Adrenal gland (tissue), 12 donors: ENCODE results near the gene TMEM72. TPM values are rescaled to one million over a fixed set of nuclear protein-coding genes. Genes with fewer than 3 reads are reported as not detected.

Experiments
- DNase-seq, 7 donors: peaks; one replicate each; pipeline ENCODE4 v3.0.0-alpha.2; 2019 to 2020
- H3K27ac ChIP-seq, 5 donors: fragments of 200-600 bp; sonication (generic) in 4 of 5; 1 replicate in 3 of 5; 2 replicates in 2 of 5; pipeline versions ENCODE4 v1.5.1 to v1.8.0; 2016 to 2020; ENCODE audit warnings: mild to moderate bottlenecking in 1 of 5
- H3K27me3 ChIP-seq: fragments of 200-600 bp; 2 replicates; pipeline ENCODE4 v1.8.0; 2021
- H3K36me3 ChIP-seq, 2 donors: fragments of 200-600 bp; replicated peaks in 1 of 2; 1 replicate in 1 of 2; 2 replicates in 1 of 2; pipeline versions ENCODE4 v1.5.1 to v1.8.0; 2018 to 2022
- H3K4me1 ChIP-seq, 2 donors: fragments of 200-600 bp; replicated peaks in 1 of 2; 1 replicate in 1 of 2; 2 replicates in 1 of 2; pipeline versions ENCODE4 v1.5.1 to v1.8.0; 2018 to 2021
- H3K4me3 ChIP-seq, 4 donors: fragments of 200-600 bp; sonication (generic) in 3 of 4; one replicate each; pipeline ENCODE4 v1.5.1; 2016 to 2018
- H3K9me3 ChIP-seq, 3 donors: fragments of 200-600 bp; sonication (generic) in 1 of 3; replicated peaks in 1 of 3; 1 replicate in 2 of 3; 2 replicates in 1 of 3; pipeline versions ENCODE4 v1.5.1 to v1.8.0; 2016 to 2021
- CTCF ChIP-seq, 6 experiments: fragments of 450-650 bp in 4 of 6; fragments of 200-600 bp in 2 of 6; sonication (generic) in 1 of 6; IDR thresholded peaks; 1 replicate in 5 of 6; 2 replicates in 1 of 6; pipeline versions ENCODE4 v1.5.1 to v1.8.0; 2016 to 2021; ENCODE audit warnings: antibody characterized with exemption in 6 of 6, mild to moderate bottlenecking in 2 of 6, moderate library complexity in 1 of 6
- POLR2A ChIP-seq, 2 donors: fragments of 450-650 bp; IDR thresholded peaks; one replicate each; pipeline ENCODE4 v1.6.1; 2017; ENCODE audit warnings: antibody characterized with exemption in 2 of 2, mild to moderate bottlenecking in 2 of 2, moderate library complexity in 1 of 2
- WGBS, 4 donors: extraction: QIAGEN DNeasy Blood & Tissue Kit in 2 of 4; methylation state at CpG; one replicate each; pipeline versions ENCODE4 v1.1.5 to v1.1.7; 2013 to 2017; 5-methylcytosine and 5-hydroxymethylcytosine counted together
- intact Hi-C, 2 donors: fragments of 100-400 bp; cut with DNase I; formaldehyde crosslinking; loops; one replicate each; pipeline versions ENCODE4 v1.14.1 to v1.15.0; 2022 to 2023
- polyA plus RNA-seq, 3 donors: library from polyadenylated mRNA; stranded (reverse); fragments of 200-250 nt in 2 of 3; fragments of 350-450 nt in 1 of 3; fragmentation: Illumina TruSeq in 1 of 3; extraction: RNeasy Lipid Tissue Mini Kit (QIAGEN cat#74804) in 1 of 3; gene quantifications; one replicate each; pipeline ENCODE4 v1.2.3, GENCODE V29; 2013 to 2014
- total RNA-seq, 9 donors: library from RNA; depleted of rRNA in 4 of 9; stranded (reverse); fragments of >200 nt in 4 of 9; fragments of 120-200 nt in 1 of 9; fragmentation: NEBNext Ultra II Directional in 1 of 9; extraction: Animal tissue kit (Norgen Biotek cat#: 25700) in 1 of 9; gene quantifications; one replicate each; pipeline versions ENCODE4 v1.1.0 to v1.2.4, GENCODE V29; 2013 to 2023
- donor health status: healthy with polysubstance abuse.
- donor health status: Bipolar disorder and iron deficiency.
- donor health status: DM: yes; HTN: yes; CAD: no.
- donor health status: DM: no; HTN: no; CAD: no.
- donor health status: DM: no; HTN: no; CAD: no.
- donor health status: DM: yes; HTN: yes; CAD: no.

The TMEM72 gene
- total and polyA plus RNA-seq, 12 donors = 0.17 TPM; not detected in 11

GRCh38 chr10:44899450-44900080 lies 11.6 kb upstream of the TMEM72 start:
- no peak for TF ChIP-seq CTCF (IDR thresholded peaks at IDR 0.05)
- no peak for TF ChIP-seq POLR2A (IDR thresholded peaks at IDR 0.05)
- WGBS, 4 donors = 64 to 88% (median 73%) methylated on average over 5 of the region's 5 CpGs
- H3K4me3 ChIP-seq = no peak overlapping the region

GRCh38 chr10:44902941-44903545 lies 8.1 kb upstream of the TMEM72 start:
- no peak for TF ChIP-seq CTCF (IDR thresholded peaks at IDR 0.05)
- TF ChIP-seq POLR2A (IDR thresholded peaks at IDR 0.05) = no peak
- WGBS, 4 donors = 37 to 50% (median 41%) methylated on average over 8 to 9 of the region's 9 CpGs
- Histone ChIP-seq H3K4me1 (peaks cover 0 to 5% of the 10 kb centered on the region in 2 donors), H3K4me3 (no peak overlapping the region), H3K27ac (no peak overlapping the region), H3K27me3 (no peaks in the 10 kb centered on the region), H3K9me3 (no peaks in the 10 kb centered on the region), H3K36me3 (no peaks in the 10 kb centered on the region)
- intact Hi-C loops = no loop called here
- peak in 6 of 7 donors; percentile 32 to 64 (median 44) for DNase-seq

More at GRCh38 chr10:44899450-44900080, 11.6 kb upstream of the TMEM72 start:
- H3K9me3 ChIP-seq = no peaks in the 10 kb centered on the region
- no peak overlapping the region for H3K27ac ChIP-seq
- peaks cover 0 to 5% of the 10 kb centered on the region in 2 donors for H3K4me1 ChIP-seq
- H3K27me3 ChIP-seq = no peaks in the 10 kb centered on the region
- H3K36me3 ChIP-seq = no peaks in the 10 kb centered on the region
- DNase-seq = no peak
- intact Hi-C loops = no loop called here

DNA sequence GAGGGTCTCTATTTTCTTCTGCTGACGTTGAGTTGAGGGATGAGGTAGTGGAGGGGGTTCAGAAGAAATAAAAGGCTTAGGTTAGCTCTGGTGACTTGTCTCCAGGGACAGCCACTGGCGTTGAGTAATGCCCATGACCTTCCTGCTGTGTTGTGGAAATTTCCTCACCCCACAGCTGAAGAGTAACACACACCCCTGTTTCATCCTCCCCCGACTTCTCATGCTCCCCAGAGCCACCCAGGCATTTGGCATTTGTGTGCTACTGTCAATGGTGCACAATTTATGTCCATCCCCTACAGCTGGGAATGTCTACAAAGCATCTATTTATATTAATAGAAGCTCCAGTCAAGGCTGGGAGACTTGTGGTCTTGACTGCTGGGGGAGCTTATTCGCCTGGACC lies 4.7 kb upstream of the TMEM72 start:
- intact Hi-C loops = no loop called here
- DNase-seq = no peak
- H3K27ac ChIP-seq = no peak overlapping the region
- TF ChIP-seq POLR2A (IDR thresholded peaks at IDR 0.05) (no peak), CTCF (IDR thresholded peaks at IDR 0.05) (no peak)
- H3K4me1 ChIP-seq = peaks cover 0 to 5% of the 10 kb centered on the region in 2 donors
- no peaks in the 10 kb centered on the region for H3K9me3 ChIP-seq
- H3K4me3 ChIP-seq = no peak overlapping the region
- H3K27me3 ChIP-seq = no peaks in the 10 kb centered on the region
- 30 to 46% (median 39%) methylated on average over 4 of the region's 4 CpGs for WGBS, 4 donors
- no peaks in the 10 kb centered on the region for H3K36me3 ChIP-seq

- no peak for DNase-seq
- WGBS, 4 donors = 82 to 91% (median 87%) methylated on average over 7 of the region's 7 CpGs
- no peak for TF ChIP-seq POLR2A (IDR thresholded peaks at IDR 0.05)
- TF ChIP-seq CTCF (IDR thresholded peaks at IDR 0.05) = no peak
- no peaks in the 10 kb centered on the region for H3K9me3 ChIP-seq
- intact Hi-C loops = no loop called here
- H3K4me1 ChIP-seq = peaks cover 0 to 5% of the 10 kb centered on the region in 2 donors
- H3K36me3 ChIP-seq = no peaks in the 10 kb centered on the region
- no peaks in the 10 kb centered on the region for H3K27me3 ChIP-seq
- H3K4me3 ChIP-seq = no peak overlapping the region
- no peak overlapping the region for H3K27ac ChIP-seq
Measured at GRCh38 chr10:44907556-44907955, 3.6 kb upstream of the TMEM72 start.
